Hematopoietic multipotent progenitor cell treated with erythropoietin and hydrocortisone succinate and interleukin-3 and kit ligand, for 8 days (in vitro differentiated cells): ENCODE data around the gene CLDN8.

Experiments used
- DNase-seq: peaks from one replicate; pipeline ENCODE4 v3.0.0-alpha.2; 2015

CLDN8 gene

DNA sequence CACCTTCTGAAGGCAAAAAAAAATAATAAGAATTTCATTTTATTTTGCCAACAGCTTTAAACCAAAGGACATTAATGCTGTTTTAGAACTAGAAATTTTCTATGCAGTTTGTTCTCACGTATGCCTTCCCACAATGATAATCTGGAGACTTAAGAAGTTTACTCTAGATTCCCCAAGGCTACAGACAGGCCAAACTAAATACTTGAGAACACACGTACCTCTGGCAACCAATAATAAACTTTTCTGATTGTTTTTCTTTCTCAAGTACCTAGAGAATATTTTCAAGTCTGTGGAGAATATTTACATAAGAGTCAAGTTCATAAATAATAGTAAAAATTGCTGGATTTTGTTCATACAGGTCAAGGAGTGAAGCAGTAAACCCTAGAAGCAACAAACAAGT lies 15.9 kb downstream of the CLDN8 start:
- DNase-seq: no peak

DNA sequence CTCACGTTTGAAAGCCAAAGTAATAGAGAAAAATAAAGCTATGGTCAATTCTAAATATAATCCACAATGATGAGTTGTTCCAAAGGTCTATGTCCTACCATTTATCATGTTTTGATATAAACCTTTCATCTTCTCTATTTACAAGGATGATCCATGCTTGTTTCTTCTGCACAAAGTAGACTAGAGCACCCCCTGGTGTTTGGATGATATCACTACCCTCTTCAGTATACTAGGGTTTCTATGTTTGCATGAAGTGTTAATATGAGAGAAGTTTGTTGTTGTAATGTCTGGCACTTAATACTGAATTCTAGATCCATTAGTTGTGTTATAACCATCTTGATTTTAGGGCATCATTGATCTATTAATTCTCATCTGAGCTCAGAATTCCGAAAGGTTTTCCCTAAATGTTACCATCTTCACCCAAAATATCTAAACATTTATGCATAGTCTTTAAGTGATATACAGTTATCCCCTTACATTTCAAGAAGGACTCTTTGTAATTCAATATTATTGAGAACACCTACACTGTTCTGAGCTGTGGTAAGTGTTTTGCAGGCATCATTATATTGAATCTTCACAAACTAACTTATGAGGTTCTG lies 21.1 kb downstream of the CLDN8 start:
- DNase-seq: peak; percentile 59

DNA sequence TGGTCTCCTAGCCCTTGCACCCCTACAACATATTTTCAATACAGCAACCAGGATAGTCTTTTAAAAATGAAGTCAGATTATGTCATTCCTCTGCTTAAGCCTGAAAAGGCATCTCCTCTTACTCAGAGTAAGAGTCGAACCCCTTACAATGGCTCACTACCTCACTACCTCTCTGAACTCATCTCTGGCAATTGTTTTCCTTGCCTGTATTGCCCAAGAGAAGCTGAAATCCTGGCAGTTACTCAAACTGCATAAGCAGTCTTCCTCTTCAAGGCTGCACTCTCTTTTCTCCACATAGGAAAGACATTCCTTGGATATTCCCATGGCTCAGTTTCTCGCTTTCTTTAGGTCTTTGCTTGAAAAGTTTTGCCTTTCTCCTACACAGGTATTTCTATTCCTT lies 22.7 kb downstream of the CLDN8 start:
- DNase-seq: no peak

GRCh38 chr21:30190554-30190953 lies 25.3 kb downstream of the CLDN8 start:
- DNase-seq: no peak

GRCh38 chr21:30189773-30190172 lies 26.1 kb downstream of the CLDN8 start:
- DNase-seq: no peak

DNA sequence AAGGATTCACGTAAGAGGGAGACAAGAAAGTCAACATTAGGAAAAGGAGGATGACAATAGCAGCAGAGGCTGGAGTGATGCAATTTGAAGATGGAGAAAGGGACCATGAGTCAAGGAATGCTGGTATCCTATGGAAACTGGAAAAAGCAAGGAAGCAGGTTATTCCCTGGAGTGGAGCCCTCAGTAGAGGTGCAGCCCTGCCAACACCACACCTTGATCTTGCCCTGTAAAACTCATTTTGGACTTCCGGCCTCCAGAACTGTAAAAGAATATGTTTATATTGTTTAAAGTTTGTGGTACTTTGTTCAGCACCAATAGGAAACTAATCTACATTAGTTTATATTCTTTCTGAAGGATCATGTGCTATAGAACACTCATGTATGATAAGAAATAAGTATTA lies 29.7 kb downstream of the CLDN8 start:
- no peak for DNase-seq

GRCh38 chr21:30168086-30168485 lies 47.8 kb downstream of the CLDN8 start:
- no peak for DNase-seq

DNA sequence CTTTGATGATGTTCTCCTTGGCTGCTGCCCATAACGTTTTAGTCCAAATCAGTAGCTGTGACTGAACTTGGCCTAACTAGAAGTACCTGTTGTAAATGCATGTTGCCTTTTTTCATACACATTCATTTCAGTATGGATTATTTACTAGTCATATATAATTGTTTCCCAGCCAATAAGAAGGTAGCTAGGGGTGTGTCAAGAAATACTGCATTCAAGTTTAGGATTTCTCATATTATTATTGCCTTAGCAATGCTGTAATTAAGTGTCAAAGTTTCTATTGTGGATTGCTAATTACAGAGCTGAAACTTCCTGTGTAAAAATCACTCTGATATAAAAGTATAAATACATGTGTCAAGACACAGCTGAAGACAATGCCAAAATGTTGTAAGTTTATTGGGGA lies 49.2 kb downstream of the CLDN8 start, which contains the start of gene CLDN17:
TSS of gene CLDN17 (minus strand) at position 101 of the 400 bp plus-strand sequence. CDS start 188 bp downstream, outside the sequence.
- no peak for DNase-seq

GRCh38 chr21:30166171-30166570 lies 49.7 kb downstream of the CLDN8 start:
- DNase-seq: no peak

DNA sequence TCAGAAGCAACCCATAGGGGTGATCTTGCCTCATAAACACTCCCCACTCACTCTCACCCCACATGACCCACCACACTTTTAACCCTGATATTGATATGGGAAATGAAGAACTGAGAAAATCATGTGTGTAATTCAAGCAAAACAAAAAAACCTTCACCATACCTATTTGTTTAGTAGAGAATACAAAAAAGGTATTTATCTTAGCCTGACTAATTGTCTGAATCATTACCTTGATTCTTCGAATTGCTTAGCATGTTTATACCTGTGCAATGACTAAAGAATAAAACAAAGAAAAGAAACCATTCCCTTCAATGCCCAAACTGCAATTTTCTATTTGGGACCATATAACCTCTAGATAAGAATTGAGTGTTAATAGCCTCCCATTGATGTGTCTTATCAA lies 51.1 kb downstream of the CLDN8 start:
- no peak for DNase-seq
